NB4 (cell line): Measurements from ENCODE around the gene FBXO31.
"Not testable (repeated sequence)": the region's sequence is repeated elsewhere in the genome, so short reads cannot be mapped to it uniquely, and the experiment has no call there.

ENCODE experiments used
- DNase-seq: peaks from one replicate; pipeline ENCODE4 v3.0.0; 2010; ENCODE audit warnings: low read depth
- H3K4me3 ChIP-seq: one replicate; pipeline ENCODE4 v1.5.1; 2011; ENCODE audit warnings: mild to moderate bottlenecking, low read depth, low read length, moderate library complexity
- CTCF ChIP-seq: IDR thresholded peaks from one replicate; pipeline ENCODE4 v1.5.1; 2012; ENCODE audit warnings: low read depth, low read length
- MAX ChIP-seq: IDR thresholded peaks from 2 replicates; pipeline ENCODE4 v1.6.1; 2011; ENCODE audit warnings: low read depth, low read length
- MYC ChIP-seq: IDR thresholded peaks from 2 replicates; pipeline ENCODE4 v1.6.1; 2011; ENCODE audit warnings: low read depth, low read length
- POLR2A ChIP-seq: IDR thresholded peaks from 2 replicates; pipeline ENCODE4 v1.6.1; 2011; ENCODE audit warnings: mild to moderate bottlenecking; ENCODE audit not compliant: insufficient read length; ENCODE audit errors: extremely low read depth

FBXO31 gene

GRCh38 chr16:87342978-87343752 is 40.4 kb downstream of the FBXO31 start:
- TF ChIP-seq POLR2A (no peak), MAX (no peak), MYC (no peak), CTCF (no peak)
- DNase-seq, result no peak
- H3K4me3 ChIP-seq, result no peak overlapping the region

GRCh38 chr16:87342504-87342903 is 41.1 kb downstream of the FBXO31 start:
- TF ChIP-seq POLR2A, result no peak
- no peak for TF ChIP-seq MAX
- TF ChIP-seq MYC, result no peak
- no peak for TF ChIP-seq CTCF
- no peak overlapping the region for H3K4me3 ChIP-seq
- DNase-seq, result no peak

- no peak for DNase-seq
- H3K4me3 ChIP-seq, result no peak overlapping the region
- TF ChIP-seq MAX (no peak), CTCF (no peak), POLR2A (no peak), MYC (no peak)
Observed at GRCh38 chr16:87340198-87340597, 43.4 kb downstream of the FBXO31 start.

GRCh38 chr16:87339724-87340105 is 43.9 kb downstream of the FBXO31 start:
- not testable (repeated sequence) for DNase-seq, H3K4me3 ChIP-seq

- no peak for DNase-seq
- H3K4me3 ChIP-seq, result no peak overlapping the region
- TF ChIP-seq MYC, result no peak
- no peak for TF ChIP-seq MAX
- TF ChIP-seq POLR2A, result no peak
- no peak for TF ChIP-seq CTCF
Observed at GRCh38 chr16:87339086-87339723, 44.4 kb downstream of the FBXO31 start.

GRCh38 chr16:87338155-87338765 is 45.3 kb downstream of the FBXO31 start:
- H3K4me3 ChIP-seq, result no peak overlapping the region
- DNase-seq, result no peak
- TF ChIP-seq POLR2A (no peak), MAX (no peak), MYC (no peak), CTCF (no peak)
